ENCODE measurements around the gene CFAP70. TPM values are rescaled to one million over a fixed set of nuclear protein-coding genes. Genes with fewer than 3 reads are reported as not detected.
"Not testable (repeated sequence)": the region's sequence is repeated elsewhere in the genome, so short reads cannot be mapped to it uniquely, and the experiment has no call there.

Gene CFAP70
- 10 to 100 TPM in 1 of 8 experiments, 1 to 10 TPM in 6, under 1 TPM in 1; 0.71 to 16.6 (median 2.0) TPM for total RNA-seq

- ATAC-seq (replicated peaks in 6 of 8): peak; percentile 92 to 100 (median 99)
- in situ Hi-C loops (cut with MboI; ENCODE audit: low pct_unique_long_range_greater_than_20kb in 2 of 9, low sequenced_read_pairs in 9 of 9, unreplicated experiment in 9 of 9): no loop called here
- no peak within 1 kb of the TSS for H3K27ac ChIP-seq
- peak within 1 kb of the TSS; percentile 58 to 87 (median 76) for H3K4me3 ChIP-seq
- 0 to 10% (median 2%) methylated on average over 1 to 29 of the region's 45 CpGs for WGBS, 10 experiments
- H3K4me1 ChIP-seq (replicated peaks in 1 of 2): no peaks in the 10 kb centered on the region
Observed at GRCh38 chr10:73358331-73359279, at the start of gene CFAP70. Gene CFAP70 (minus strand): TSS chr10:73358864. CDS start chr10:73354796, 4,068 bp downstream.

- Histone ChIP-seq H3K4me1 (replicated peaks in 1 of 2) (peaks cover 5% of the 10 kb centered on the region in 2 donors), H3K27ac (no peak overlapping the region), H3K4me3 (no peak overlapping the region)
- in situ Hi-C loops (cut with MboI; ENCODE audit: low pct_unique_long_range_greater_than_20kb in 2 of 9, low sequenced_read_pairs in 9 of 9, unreplicated experiment in 9 of 9): no loop called here
- no peak for ATAC-seq (replicated peaks in 6 of 8)
- 67 to 96% (median 90%) methylated on average over 3 to 5 of the region's 5 CpGs for WGBS, 10 experiments
Observed at GRCh38 chr10:73408061-73408460, 49.4 kb upstream of the CFAP70 start.

GRCh38 chr10:73407495-73407894 is 48.8 kb upstream of the CFAP70 start:
- in situ Hi-C loops (cut with MboI; ENCODE audit: low pct_unique_long_range_greater_than_20kb in 2 of 9, low sequenced_read_pairs in 9 of 9, unreplicated experiment in 9 of 9): no loop called here
- 89 to 100% (median 100%) methylated on average over 1 of the region's 1 CpG; no CpG with 5 or more reads in 1 of the 10 experiments for WGBS, 10 experiments
- Histone ChIP-seq H3K4me1 (replicated peaks in 1 of 2) (peaks cover 1 to 2% of the 10 kb centered on the region in 2 donors), H3K4me3 (no peak overlapping the region), H3K27ac (no peak overlapping the region)
- no peak for ATAC-seq (replicated peaks in 6 of 8)

- H3K27ac ChIP-seq: no peak overlapping the region
- 80 to 100% (median 93%) methylated on average over 1 to 4 of the region's 5 CpGs for WGBS, 10 experiments
- H3K4me1 ChIP-seq (replicated peaks in 1 of 2): no peaks in the 10 kb centered on the region
- in situ Hi-C loops (cut with MboI; ENCODE audit: low pct_unique_long_range_greater_than_20kb in 2 of 9, low sequenced_read_pairs in 9 of 9, unreplicated experiment in 9 of 9): no loop called here
- no peak overlapping the region for H3K4me3 ChIP-seq
- no peak for ATAC-seq (replicated peaks in 6 of 8)
Observed at GRCh38 chr10:73406846-73407245, 48.2 kb upstream of the CFAP70 start.

- WGBS, 10 experiments: 88 to 100% (median 100%) methylated on average over 1 to 3 of the region's 3 CpGs; no CpG with 5 or more reads in 3 of the 10 experiments
- Histone ChIP-seq H3K27ac (no peak overlapping the region), H3K4me3 (no peak overlapping the region), H3K4me1 (replicated peaks in 1 of 2) (no peaks in the 10 kb centered on the region)
- in situ Hi-C loops (cut with MboI; ENCODE audit: low pct_unique_long_range_greater_than_20kb in 2 of 9, low sequenced_read_pairs in 9 of 9, unreplicated experiment in 9 of 9): no loop called here
- ATAC-seq (replicated peaks in 6 of 8): no peak
Observed at GRCh38 chr10:73405556-73405955, 46.9 kb upstream of the CFAP70 start.

GRCh38 chr10:73404690-73405089 is 46.0 kb upstream of the CFAP70 start:
- no peaks in the 10 kb centered on the region for H3K4me1 ChIP-seq (replicated peaks in 1 of 2)
- H3K4me3 ChIP-seq: no peak overlapping the region
- H3K27ac ChIP-seq: no peak overlapping the region
- WGBS, 10 experiments: 90 to 100% (median 97%) methylated on average over 1 to 8 of the region's 9 CpGs; no CpG with 5 or more reads in 3 of the 10 experiments
- ATAC-seq (replicated peaks in 6 of 8): no peak
- in situ Hi-C loops (cut with MboI; ENCODE audit: low pct_unique_long_range_greater_than_20kb in 2 of 9, low sequenced_read_pairs in 9 of 9, unreplicated experiment in 9 of 9): no loop called here

- WGBS, 10 experiments: 96 to 100% (median 100%) methylated on average over 1 to 5 of the region's 6 CpGs; no CpG with 5 or more reads in 7 of the 10 experiments
- Histone ChIP-seq H3K4me1 (replicated peaks in 1 of 2) (no peaks in the 10 kb centered on the region), H3K27ac (no peak overlapping the region), H3K4me3 (no peak overlapping the region)
- no peak for ATAC-seq (replicated peaks in 6 of 8)
- in situ Hi-C loops (cut with MboI; ENCODE audit: low pct_unique_long_range_greater_than_20kb in 2 of 9, low sequenced_read_pairs in 9 of 9, unreplicated experiment in 9 of 9): no loop called here
Observed at GRCh38 chr10:73401636-73402035, 43.0 kb upstream of the CFAP70 start.

GRCh38 chr10:73399063-73399462 is 40.4 kb upstream of the CFAP70 start:
- H3K4me1 ChIP-seq (replicated peaks in 1 of 2): no peaks in the 10 kb centered on the region
- no peak for ATAC-seq (replicated peaks in 6 of 8)
- no peak overlapping the region for H3K27ac ChIP-seq
- in situ Hi-C loops (cut with MboI; ENCODE audit: low pct_unique_long_range_greater_than_20kb in 2 of 9, low sequenced_read_pairs in 9 of 9, unreplicated experiment in 9 of 9): no loop called here
- no peak overlapping the region for H3K4me3 ChIP-seq
- 61 to 92% (median 79%) methylated on average over 1 to 4 of the region's 4 CpGs for WGBS, 10 experiments

GRCh38 chr10:73398024-73398423 is 39.4 kb upstream of the CFAP70 start:
- 92 to 100% (median 100%) methylated on average over 1 to 4 of the region's 6 CpGs; no CpG with 5 or more reads in 3 of the 10 experiments for WGBS, 10 experiments
- no peak overlapping the region for H3K4me3 ChIP-seq
- in situ Hi-C loops (cut with MboI; ENCODE audit: low pct_unique_long_range_greater_than_20kb in 2 of 9, low sequenced_read_pairs in 9 of 9, unreplicated experiment in 9 of 9): no loop called here
- H3K4me1 ChIP-seq (replicated peaks in 1 of 2): no peaks in the 10 kb centered on the region
- no peak overlapping the region for H3K27ac ChIP-seq
- ATAC-seq (replicated peaks in 6 of 8): no peak

- ATAC-seq (replicated peaks in 6 of 8); H3K27ac ChIP-seq; H3K4me3 ChIP-seq; H3K4me1 ChIP-seq (replicated peaks in 1 of 2); in situ Hi-C loops (cut with MboI; ENCODE audit: low pct_unique_long_range_greater_than_20kb in 2 of 9, low sequenced_read_pairs in 9 of 9, unreplicated experiment in 9 of 9): not testable (repeated sequence)
- 100% methylated on average over 1 of the region's 4 CpGs; no CpG with 5 or more reads in 9 of the 10 experiments for WGBS, 10 experiments
Observed at GRCh38 chr10:73394325-73394724, 35.7 kb upstream of the CFAP70 start.

- no peak for ATAC-seq (replicated peaks in 6 of 8)
- no peak overlapping the region for H3K4me3 ChIP-seq
- no peak overlapping the region for H3K27ac ChIP-seq
- in situ Hi-C loops (cut with MboI; ENCODE audit: low pct_unique_long_range_greater_than_20kb in 2 of 9, low sequenced_read_pairs in 9 of 9, unreplicated experiment in 9 of 9): no loop called here
- H3K4me1 ChIP-seq (replicated peaks in 1 of 2): no peaks in the 10 kb centered on the region
- 80 to 100% (median 90%) methylated on average over 1 to 4 of the region's 4 CpGs; no CpG with 5 or more reads in 1 of the 10 experiments for WGBS, 10 experiments
Observed at GRCh38 chr10:73388228-73388627, 29.6 kb upstream of the CFAP70 start.

GRCh38 chr10:73386583-73386982 is 27.9 kb upstream of the CFAP70 start:
- ATAC-seq (replicated peaks in 6 of 8): no peak
- Histone ChIP-seq H3K27ac (no peak overlapping the region), H3K4me3 (no peak overlapping the region), H3K4me1 (replicated peaks in 1 of 2) (no peaks in the 10 kb centered on the region)
- in situ Hi-C loops (cut with MboI; ENCODE audit: low pct_unique_long_range_greater_than_20kb in 2 of 9, low sequenced_read_pairs in 9 of 9, unreplicated experiment in 9 of 9): no loop called here
- 86 to 98% (median 94%) methylated on average over 1 to 7 of the region's 7 CpGs; no CpG with 5 or more reads in 1 of the 10 experiments for WGBS, 10 experiments

- H3K4me1 ChIP-seq (replicated peaks in 1 of 2): no peaks in the 10 kb centered on the region
- 43 to 100% (median 88%) methylated on average over 1 of the region's 1 CpG; no CpG with 5 or more reads in 4 of the 10 experiments for WGBS, 10 experiments
- H3K4me3 ChIP-seq: no peak overlapping the region
- H3K27ac ChIP-seq: no peak overlapping the region
- in situ Hi-C loops (cut with MboI; ENCODE audit: low pct_unique_long_range_greater_than_20kb in 2 of 9, low sequenced_read_pairs in 9 of 9, unreplicated experiment in 9 of 9): no loop called here
- ATAC-seq (replicated peaks in 6 of 8): no peak
Observed at GRCh38 chr10:73379064-73379748, 20.5 kb upstream of the CFAP70 start.
